Ovary (tissue), 9 donors: ENCODE results near the gene CCDC57. TPM values are rescaled to one million over a fixed set of nuclear protein-coding genes. Genes with fewer than 3 reads are reported as not detected.

ENCODE experiments used
- DNase-seq, 5 donors: peaks; one replicate each; pipeline ENCODE4 v3.0.0-alpha.2; 2019 to 2020
- H3K27ac ChIP-seq, 2 donors: fragments of 200-600 bp; one replicate each; pipeline versions ENCODE4 v1.5.1 to v1.8.0; 2019 to 2022
- H3K27me3 ChIP-seq: fragments of 200-600 bp; one replicate; pipeline ENCODE4 v1.8.0; 2022
- H3K36me3 ChIP-seq: fragments of 200-600 bp; sonication (generic); one replicate; pipeline ENCODE4 v1.5.1; 2019
- H3K4me1 ChIP-seq: one replicate; pipeline ENCODE4 v1.8.1; 2013; ENCODE audit warnings: mild to moderate bottlenecking, moderate library complexity; ENCODE audit not compliant: insufficient read depth
- H3K4me3 ChIP-seq: fragments of 200-600 bp; sonication (generic); one replicate; pipeline ENCODE4 v1.5.1; 2017
- H3K9me3 ChIP-seq, 2 donors: fragments of 200-600 bp in 1 of 2; sonication (generic) in 1 of 2; one replicate each; pipeline versions ENCODE4 v1.5.1 to v1.8.1; 2013 to 2019; ENCODE audit warnings: mild to moderate bottlenecking in 1 of 2, moderate library complexity in 1 of 2
- CTCF ChIP-seq, 3 donors: fragments of 450-650 bp in 2 of 3; fragments of 200-600 bp in 1 of 3; IDR thresholded peaks; one replicate each; pipeline versions ENCODE4 v1.5.1 to v1.8.0; 2016 to 2022; ENCODE audit warnings: antibody characterized with exemption in 3 of 3, mild to moderate bottlenecking in 1 of 3
- EP300 ChIP-seq: sonication (generic); formaldehyde crosslinking; IDR thresholded peaks from one replicate; pipeline ENCODE4 v1.6.1; 2017; ENCODE audit warnings: antibody characterized with exemption
- POLR2A ChIP-seq: fragments of 450-650 bp; IDR thresholded peaks from one replicate; pipeline ENCODE4 v1.6.1; 2017; ENCODE audit warnings: antibody characterized with exemption, mild to moderate bottlenecking, moderate library complexity
- WGBS, 3 donors: extraction: QIAGEN DNeasy Blood & Tissue Kit in 1 of 3; methylation state at CpG; one replicate each; pipeline versions ENCODE4 v1.1.5 to v1.1.7; 2013 to 2017; 5-methylcytosine and 5-hydroxymethylcytosine counted together
- intact Hi-C, 4 donors: fragments of 100-400 bp; cut with DNase I; formaldehyde crosslinking; loops; one replicate each; pipeline versions ENCODE4 v1.11.0 to v1.15.1; 2022 to 2023
- polyA plus RNA-seq, 2 donors: library from polyadenylated mRNA; stranded (reverse); fragments of 200-250 nt in 1 of 2; fragments of 350-450 nt in 1 of 2; fragmentation: Illumina TruSeq in 1 of 2; extraction: RNeasy Lipid Tissue Mini Kit (QIAGEN cat#74804) in 1 of 2; gene quantifications; one replicate each; pipeline ENCODE4 v1.2.3, GENCODE V29; 2013 to 2014
- total RNA-seq, 7 donors: library from RNA; depleted of rRNA in 2 of 7; stranded (reverse); fragments of >200 nt in 2 of 7; fragmentation: NEBNext Ultra II Directional in 3 of 7; extraction: Animal tissue kit (Norgen Biotek cat#: 25700) in 3 of 7; gene quantifications; one replicate each; pipeline versions ENCODE4 v1.1.0 to v1.2.4, GENCODE V29; 2016 to 2023
- donor health status: DM: no; HTN: no; CAD: no; lungs with moderate emphysema.
- donor health status: DM: no; HTN: no; CAD: no.
- donor health status: Bipolar disorder and iron deficiency.
- donor health status: DM: yes; HTN: yes; CAD: no.
- donor health status: DM: no; HTN: no; CAD: no.
- donor health status: DM: yes; HTN: yes; CAD: no.

CCDC57 gene
- total and polyA plus RNA-seq, 9 donors: 7.7 to 65.0 (median 40.3) TPM

GRCh38 chr17:82152114-82152513, 60.5 kb downstream of the CCDC57 start:
- Histone ChIP-seq H3K4me3 (no peak overlapping the region), H3K27me3 (no peaks in the 10 kb centered on the region)

GRCh38 chr17:82151106-82151957, 61.3 kb downstream of the CCDC57 start:
- peak in 2 of 5 donors; percentile 32 to 47 for DNase-seq
- no peak overlapping the region for H3K4me3 ChIP-seq
- intact Hi-C loops: loop anchor here (5.0 to 10.0 kb wide), 3 partner anchors 119 to 197 kb away; partner anchors contain the start of genes NOTUM (in 2 of the 4) and RAC3 (in 1 of the 4)
- TF ChIP-seq POLR2A: no peak
- no peak for TF ChIP-seq CTCF (IDR thresholded peaks at IDR 0.05)
- TF ChIP-seq EP300: no peak
- no peaks in the 10 kb centered on the region for H3K27me3 ChIP-seq
- no peaks in the 10 kb centered on the region for H3K9me3 ChIP-seq
- no peaks in the 10 kb centered on the region for H3K36me3 ChIP-seq
- H3K27ac ChIP-seq: no peak overlapping the region
- H3K4me1 ChIP-seq: no peaks in the 10 kb centered on the region
- WGBS, 3 donors: 86 to 90% (median 89%) methylated on average over 17 to 22 of the region's 22 CpGs

More at GRCh38 chr17:82152114-82152513, 60.5 kb downstream of the CCDC57 start:
- intact Hi-C loops: loop anchor here (2.0 to 10.0 kb wide), 4 partner anchors 120 to 197 kb away; partner anchors contain the start of genes NOTUM (in 2 of the 4) and RAC3 (in 2 of the 4)
- Histone ChIP-seq H3K36me3 (no peaks in the 10 kb centered on the region), H3K27ac (no peak overlapping the region), H3K9me3 (no peaks in the 10 kb centered on the region), H3K4me1 (no peaks in the 10 kb centered on the region)
- TF ChIP-seq CTCF (IDR thresholded peaks at IDR 0.05) (no peak), POLR2A (no peak), EP300 (no peak)
- peak in 1 of 5 donors; percentile 21 for DNase-seq
- 95 to 97% (median 97%) methylated on average over 5 of the region's 5 CpGs for WGBS, 3 donors

GRCh38 chr17:82149401-82150099, 63.1 kb downstream of the CCDC57 start:
- H3K36me3 ChIP-seq: no peaks in the 10 kb centered on the region
- intact Hi-C loops: loop anchor here (5.0 to 10.0 kb wide), 3 partner anchors 117 to 195 kb away; partner anchors contain the start of genes NOTUM (in 2 of the 4) and RAC3 (in 1 of the 4)
- no peaks in the 10 kb centered on the region for H3K27me3 ChIP-seq
- TF ChIP-seq EP300 (no peak), CTCF (IDR thresholded peaks at IDR 0.05) (no peak), POLR2A (no peak)
- H3K4me1 ChIP-seq: no peaks in the 10 kb centered on the region
- no peak for DNase-seq
- no peaks in the 10 kb centered on the region for H3K9me3 ChIP-seq
- no peak overlapping the region for H3K27ac ChIP-seq
- H3K4me3 ChIP-seq: no peak overlapping the region
- WGBS, 3 donors: 88 to 91% (median 91%) methylated on average over 27 of the region's 27 CpGs

GRCh38 chr17:82148997-82149396, 63.6 kb downstream of the CCDC57 start:
- Histone ChIP-seq H3K27ac (no peak overlapping the region), H3K9me3 (no peaks in the 10 kb centered on the region), H3K4me1 (no peaks in the 10 kb centered on the region), H3K4me3 (no peak overlapping the region), H3K27me3 (no peaks in the 10 kb centered on the region), H3K36me3 (no peaks in the 10 kb centered on the region)
- DNase-seq: no peak
- TF ChIP-seq EP300 (no peak), CTCF (IDR thresholded peaks at IDR 0.05) (no peak), POLR2A (no peak)
- intact Hi-C loops: no loop called here
- 94 to 100% (median 100%) methylated on average over 2 of the region's 2 CpGs for WGBS, 3 donors
